GM12873 (cell line): ENCODE results near the gene MYH10.

Source experiments
- TF ChIP-seq, protein P1 (sequence below): IDR thresholded peaks from 2 replicates; pipeline ENCODE4 v1.5.1; 2012; ENCODE audit warnings: low read depth, mild to moderate bottlenecking, moderate library complexity, low read length, control low read depth; ENCODE audit not compliant: insufficient read depth; ENCODE audit errors: missing control alignments

Gene MYH10

DNA sequence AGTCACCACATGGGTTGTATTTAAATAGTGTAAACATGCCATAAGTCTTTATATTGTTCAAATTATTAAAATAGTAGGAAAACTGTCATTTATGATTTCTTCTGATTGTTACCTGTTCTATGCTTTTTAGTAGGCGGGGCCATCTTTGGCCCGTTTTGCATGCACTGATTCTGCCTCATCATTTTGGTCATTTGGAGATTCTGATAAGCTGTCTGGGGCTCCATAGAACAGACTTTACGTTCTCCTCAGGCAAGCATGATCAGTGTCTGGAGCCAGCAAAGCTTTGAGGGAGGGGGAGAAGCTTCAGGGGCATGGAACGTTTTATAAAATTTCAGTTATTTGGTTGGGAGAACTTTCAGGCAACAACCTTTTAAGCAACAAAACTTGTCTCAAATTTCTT is 186.0 kb downstream of the MYH10 start:
- TF ChIP-seq, protein P1, sequence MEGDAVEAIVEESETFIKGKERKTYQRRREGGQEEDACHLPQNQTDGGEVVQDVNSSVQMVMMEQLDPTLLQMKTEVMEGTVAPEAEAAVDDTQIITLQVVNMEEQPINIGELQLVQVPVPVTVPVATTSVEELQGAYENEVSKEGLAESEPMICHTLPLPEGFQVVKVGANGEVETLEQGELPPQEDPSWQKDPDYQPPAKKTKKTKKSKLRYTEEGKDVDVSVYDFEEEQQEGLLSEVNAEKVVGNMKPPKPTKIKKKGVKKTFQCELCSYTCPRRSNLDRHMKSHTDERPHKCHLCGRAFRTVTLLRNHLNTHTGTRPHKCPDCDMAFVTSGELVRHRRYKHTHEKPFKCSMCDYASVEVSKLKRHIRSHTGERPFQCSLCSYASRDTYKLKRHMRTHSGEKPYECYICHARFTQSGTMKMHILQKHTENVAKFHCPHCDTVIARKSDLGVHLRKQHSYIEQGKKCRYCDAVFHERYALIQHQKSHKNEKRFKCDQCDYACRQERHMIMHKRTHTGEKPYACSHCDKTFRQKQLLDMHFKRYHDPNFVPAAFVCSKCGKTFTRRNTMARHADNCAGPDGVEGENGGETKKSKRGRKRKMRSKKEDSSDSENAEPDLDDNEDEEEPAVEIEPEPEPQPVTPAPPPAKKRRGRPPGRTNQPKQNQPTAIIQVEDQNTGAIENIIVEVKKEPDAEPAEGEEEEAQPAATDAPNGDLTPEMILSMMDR: no peak

GRCh38 chr17:8443756-8444155 is 186.8 kb downstream of the MYH10 start:
- TF ChIP-seq, protein P1: no peak

GRCh38 chr17:8442310-8442709 is 188.2 kb downstream of the MYH10 start:
- TF ChIP-seq, protein P1: no peak

GRCh38 chr17:8441690-8442089 is 188.8 kb downstream of the MYH10 start:
- TF ChIP-seq, protein P1: no peak

GRCh38 chr17:8439681-8440080 is 190.8 kb downstream of the MYH10 start:
- TF ChIP-seq, protein P1: no peak

DNA sequence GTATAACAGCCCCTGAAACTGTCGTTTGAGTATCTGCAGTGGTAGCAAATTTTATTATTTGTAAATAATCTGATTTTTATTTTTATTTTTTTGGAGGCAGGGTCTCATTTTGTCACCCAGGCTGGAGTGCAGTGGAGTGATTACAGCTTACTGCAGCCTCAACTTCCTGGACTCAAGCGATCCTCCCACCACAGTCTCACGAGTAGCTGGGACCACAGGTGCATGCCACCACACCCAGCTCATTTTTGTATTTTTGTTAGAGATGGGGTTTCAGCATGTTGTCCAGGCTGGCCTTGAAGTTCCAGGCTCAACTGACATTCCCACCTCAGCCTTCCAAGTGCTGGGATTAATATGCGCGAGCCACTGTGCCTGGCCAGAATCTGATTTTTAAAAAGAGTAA is 192.1 kb downstream of the MYH10 start:
- TF ChIP-seq, protein P1: no peak

DNA sequence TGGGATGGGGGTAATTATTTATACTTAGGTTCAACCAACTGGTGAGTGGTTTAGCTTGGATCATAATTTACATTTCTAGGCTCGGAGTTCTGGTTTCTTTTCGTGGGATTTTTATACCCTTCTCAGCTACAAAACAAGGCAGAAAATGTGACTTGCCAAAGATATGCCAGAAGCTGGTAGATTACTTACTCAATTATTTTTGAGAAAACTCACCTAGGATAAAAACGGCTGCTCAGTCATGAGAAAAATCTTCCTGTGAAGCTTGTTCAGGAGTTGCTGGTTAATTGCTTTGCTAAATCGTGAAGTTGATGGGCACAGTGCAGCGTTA is 193.7 kb downstream of the MYH10 start:
- TF ChIP-seq, protein P1: no peak

- TF ChIP-seq, protein P1: peak; percentile 1
These were observed 194.2 kb downstream of the MYH10 start for GRCh38 chr17:8436169-8436843.
